Measurements from ENCODE around the gene C19orf33.

The C19orf33 gene

DNA sequence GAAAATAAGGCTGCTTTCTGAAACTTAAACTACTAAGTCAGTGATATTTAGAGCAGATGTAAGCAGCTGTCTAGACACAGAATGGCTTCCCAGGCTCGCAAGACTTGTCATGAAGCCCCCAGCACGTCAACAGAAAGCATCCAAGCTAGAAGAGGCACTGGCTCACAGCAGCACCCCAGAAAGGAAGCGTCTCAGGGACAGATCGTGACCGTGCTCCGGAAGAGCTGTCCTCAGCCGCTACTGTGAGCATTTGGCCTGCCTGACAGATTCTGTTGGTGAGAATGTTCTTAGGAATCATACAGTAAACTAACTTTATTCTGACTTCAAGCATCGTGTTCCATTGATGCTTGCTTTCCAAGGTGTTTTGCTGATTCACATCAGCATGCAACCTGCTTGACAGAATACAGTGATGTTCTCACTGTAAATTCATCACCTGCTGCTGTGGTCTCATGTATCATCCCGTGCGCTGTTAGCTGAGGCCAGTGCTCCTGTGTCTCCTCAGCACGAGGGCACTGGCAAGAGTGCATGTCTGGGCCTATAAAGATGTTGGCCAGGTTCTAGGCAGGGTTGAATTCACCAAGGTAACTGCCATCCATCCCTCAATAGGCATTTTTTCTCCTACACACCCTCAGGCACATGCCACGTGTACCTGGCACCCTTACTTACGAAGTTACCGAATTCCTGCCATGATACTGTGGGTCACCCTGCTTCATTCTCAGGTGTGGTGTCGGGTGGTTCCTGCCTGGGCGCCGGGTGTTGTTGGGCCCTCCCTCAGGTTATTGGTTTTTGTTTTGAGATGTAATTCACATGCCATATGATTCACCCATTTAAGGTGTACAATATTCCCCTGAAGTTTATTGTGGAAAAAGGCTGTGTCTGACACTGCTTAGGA lies 23.8 kb upstream of the C19orf33 start:
- no peak for DNase-seq

DNA sequence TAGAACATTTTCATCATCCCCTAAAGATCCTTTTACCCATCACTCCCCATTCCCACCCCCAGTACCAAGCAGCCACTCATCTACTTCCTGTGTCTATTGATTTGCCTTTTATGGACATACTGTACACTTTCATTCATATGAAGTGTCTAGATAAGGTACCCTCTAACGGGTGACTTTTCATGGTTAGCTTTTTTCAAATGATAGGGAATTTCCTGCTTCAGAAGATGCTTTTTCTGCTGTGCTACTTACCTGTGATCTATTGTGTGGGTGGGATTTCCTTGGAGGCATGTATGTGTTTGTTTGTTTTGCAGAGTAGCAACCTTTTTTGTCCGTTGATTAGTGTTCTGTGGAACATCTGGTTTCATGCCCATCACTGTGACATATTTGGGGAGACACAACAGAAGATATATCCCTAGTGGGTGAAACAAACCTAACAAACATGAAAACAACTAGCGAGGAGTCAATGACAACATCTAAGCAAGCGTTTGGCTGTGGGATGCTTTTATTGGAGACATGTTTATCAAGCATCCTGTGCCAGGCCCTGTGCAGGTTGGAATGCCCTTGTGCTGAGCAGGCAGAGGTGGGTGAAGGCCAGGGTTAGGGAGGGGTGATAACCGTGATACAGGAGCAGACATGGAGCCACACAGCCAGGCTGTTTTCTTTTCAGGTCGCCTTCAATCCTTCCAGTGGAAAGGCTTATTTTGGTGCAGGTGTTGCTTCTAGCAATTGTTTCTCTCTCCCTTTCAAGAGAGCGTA lies 22.1 kb upstream of the C19orf33 start:
- no peak for DNase-seq

DNA sequence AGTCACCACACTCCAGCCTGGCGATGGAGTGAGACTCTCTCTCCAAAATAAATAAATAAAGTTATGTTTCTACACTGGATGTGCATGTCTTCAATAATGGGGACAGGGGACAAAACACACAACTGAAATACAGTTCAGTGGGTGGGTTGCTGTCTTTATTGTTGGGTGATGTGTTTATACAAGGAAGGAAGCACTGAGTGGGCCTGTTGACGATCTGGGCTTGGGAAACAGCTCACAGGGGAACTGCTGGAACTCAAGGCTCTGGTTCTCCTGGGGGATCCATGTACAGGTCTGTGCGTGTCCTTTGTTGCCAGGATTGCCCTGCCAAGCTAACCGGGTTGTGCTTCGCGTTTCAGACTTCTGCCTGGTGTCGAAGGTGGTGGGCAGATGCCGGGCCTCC lies 20.8 kb upstream of the C19orf33 start:
- no peak for DNase-seq

DNA sequence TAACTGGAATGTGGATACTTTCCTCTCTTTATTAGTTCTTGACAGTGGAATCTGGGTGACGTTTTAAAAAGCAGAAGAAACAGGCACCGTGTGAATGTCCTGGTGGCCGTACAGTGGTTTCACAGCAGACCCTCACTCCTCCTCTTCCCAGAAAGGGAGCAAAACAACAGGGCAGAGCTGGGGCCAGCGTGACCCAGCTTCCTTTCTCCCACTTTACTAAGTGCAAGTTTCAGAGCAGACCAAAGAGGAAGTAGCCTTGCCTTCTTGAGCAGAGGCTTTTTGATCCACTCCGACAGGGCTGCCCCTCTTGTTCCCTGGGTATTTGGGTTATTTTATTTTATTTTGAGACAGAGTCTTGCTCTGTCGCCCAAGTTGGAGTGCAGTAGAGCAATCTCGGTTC lies 19.6 kb upstream of the C19orf33 start:
- DNase-seq = no peak

DNA sequence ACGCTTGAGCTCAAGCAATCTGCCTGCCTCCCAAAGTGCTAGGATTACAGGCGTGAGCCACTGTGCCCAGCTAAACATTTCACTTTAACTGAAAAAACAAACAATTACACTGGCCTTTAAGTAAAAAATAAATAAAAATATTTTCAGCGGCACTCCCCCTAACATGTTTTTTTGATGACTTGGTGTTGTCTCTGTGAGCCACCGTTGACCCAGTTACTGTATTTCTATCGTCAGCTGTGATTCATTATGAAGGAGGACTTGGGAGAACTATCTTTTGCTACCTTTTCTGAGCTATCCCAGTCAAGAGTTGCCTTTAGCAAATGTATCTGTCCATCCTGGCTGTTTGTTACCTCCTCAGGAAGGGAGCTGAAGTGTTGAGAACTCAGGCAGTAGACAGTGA lies 18.5 kb upstream of the C19orf33 start:
- DNase-seq = no peak

DNA sequence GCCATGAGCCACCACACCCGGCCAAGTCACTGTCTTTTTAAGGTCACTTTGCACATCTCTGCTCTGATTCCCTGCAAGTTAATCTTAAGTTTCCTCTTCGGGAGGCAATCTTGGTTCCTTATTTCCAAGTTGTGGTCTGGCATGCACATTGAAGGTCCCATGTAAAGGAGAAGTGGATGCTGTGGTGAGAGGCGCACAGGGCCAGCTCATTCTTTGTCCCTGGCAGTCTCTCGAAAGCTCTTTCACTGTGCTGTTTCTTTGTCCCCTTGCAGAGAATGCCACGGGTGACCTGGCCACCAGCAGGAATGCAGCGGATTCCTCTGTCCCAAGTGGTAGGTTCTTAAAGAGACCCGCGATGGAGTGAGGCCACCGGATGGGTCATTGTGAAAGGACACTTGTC lies 16.4 kb upstream of the C19orf33 start:
- DNase-seq = no peak

DNA sequence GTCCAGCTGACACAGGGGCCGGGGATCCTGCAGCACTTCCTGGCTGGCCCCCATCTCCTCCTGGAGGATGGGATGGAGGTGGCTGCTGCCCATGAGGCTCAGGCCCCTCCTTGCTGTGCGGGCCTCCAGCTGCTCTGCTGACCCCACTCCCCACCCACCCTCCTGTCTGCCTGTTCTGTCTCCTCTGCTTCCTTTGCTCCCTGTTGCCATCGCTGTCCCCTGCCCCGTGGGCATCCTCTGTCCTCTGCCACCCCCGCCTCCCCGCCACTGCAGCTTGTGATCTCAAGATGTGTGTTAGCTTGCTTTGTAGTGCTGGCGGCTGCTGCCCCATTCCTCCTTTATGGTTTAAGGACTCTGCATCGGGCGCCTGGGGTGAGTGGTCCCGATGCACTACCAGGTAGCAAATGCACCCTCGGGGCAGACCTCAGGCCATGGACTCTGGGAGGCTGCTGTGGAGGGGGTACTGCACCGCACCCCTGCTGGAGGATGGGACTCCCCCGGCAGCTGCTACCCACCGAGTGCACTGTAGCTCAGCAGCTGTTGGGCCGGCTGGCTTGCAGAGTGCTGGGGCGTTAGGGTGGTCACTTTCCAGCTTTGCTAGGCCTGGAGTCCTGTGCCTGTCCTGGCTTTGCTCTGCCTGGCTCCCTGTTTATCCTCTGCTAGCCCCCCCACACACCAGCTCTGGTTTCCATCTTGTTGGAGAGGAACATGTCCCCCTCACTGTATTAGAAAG lies 15.8 kb upstream of the C19orf33 start:
- no peak for DNase-seq

DNA sequence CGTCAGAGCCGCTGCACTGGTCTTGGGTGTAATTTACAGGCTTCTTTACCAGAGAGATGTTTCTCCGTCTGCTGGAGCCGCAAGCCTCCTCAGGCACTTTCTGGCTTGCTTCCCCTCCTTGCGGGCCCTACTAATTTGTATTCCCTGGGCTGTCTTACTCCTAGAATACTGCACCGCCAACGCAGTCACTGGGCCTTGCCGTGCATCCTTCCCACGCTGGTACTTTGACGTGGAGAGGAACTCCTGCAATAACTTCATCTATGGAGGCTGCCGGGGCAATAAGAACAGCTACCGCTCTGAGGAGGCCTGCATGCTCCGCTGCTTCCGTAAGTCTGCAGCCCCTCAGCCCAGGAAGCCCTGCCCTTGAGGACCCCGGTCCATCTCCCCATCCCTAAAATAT lies 14.1 kb upstream of the C19orf33 start:
- no peak for DNase-seq

DNA sequence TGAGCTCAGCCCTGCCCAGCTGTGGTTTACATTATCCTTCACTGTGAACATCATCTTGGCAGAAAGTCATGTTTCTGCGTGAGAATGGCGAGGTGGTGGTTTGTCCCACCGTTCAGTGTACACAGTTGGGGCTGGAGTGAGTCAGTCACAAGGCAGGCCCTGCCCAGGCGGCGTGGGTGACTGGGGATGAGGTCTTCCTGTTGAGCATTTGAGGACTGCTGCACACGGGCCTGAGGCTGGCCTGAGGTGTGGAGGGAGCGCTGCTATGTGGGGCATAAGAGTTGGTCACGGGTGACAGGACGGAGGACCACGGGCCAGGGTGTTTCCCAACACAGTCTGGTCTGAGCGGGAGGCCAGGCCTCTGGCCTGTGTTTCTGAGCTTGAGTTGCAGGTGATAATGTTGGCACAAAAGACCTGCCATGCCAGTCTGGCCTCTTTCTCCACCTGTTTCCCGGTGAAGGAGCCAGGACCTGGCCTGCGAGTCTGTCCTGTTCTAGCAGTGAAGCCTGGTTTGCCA lies 13.4 kb upstream of the C19orf33 start:
- no peak for DNase-seq

DNA sequence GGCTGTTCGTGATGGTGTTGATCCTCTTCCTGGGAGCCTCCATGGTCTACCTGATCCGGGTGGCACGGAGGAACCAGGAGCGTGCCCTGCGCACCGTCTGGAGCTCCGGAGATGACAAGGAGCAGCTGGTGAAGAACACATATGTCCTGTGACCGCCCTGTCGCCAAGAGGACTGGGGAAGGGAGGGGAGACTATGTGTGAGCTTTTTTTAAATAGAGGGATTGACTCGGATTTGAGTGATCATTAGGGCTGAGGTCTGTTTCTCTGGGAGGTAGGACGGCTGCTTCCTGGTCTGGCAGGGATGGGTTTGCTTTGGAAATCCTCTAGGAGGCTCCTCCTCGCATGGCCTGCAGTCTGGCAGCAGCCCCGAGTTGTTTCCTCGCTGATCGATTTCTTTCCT lies 12.2 kb upstream of the C19orf33 start:
- no peak for DNase-seq

DNA sequence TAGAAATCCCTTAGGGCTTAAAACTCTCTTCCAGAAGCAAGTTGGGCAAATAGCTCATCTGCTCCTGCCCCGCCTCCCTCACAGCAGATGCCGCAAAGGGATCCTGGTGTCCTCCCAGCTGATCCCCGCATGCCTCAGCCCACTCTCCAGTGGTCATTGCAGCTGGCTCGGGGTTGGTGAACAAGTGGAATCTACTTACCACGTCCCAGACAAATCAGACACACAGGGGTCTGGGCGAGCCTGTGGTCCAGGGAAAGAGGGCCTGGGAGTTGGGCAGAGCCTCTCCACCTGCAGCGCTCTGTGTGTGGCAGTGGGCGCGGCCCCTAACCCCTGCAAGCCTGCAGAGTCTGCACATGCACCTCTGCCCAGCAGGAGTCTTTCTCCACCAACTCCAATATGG lies 10.8 kb upstream of the C19orf33 start:
- DNase-seq = no peak

DNA sequence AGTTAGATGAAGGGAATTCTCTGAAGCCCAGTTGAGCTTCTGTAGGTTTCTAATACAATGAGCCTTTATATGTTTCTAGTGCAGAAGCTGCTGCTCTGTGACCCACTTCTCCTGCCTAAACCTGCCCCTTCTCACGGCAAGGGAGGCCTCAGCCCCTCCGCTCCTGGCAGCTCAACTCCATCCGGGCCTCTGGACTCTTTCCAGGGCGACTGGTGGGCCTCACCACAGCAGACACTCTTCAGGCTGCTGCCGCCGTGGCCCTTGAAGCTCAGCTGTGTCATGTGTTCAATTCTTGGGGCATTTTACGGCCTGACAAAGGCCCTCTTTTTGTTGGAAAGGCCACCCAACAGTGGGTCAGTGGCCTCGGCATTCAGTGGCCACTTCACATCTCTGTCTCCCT lies 10.0 kb upstream of the C19orf33 start:
- DNase-seq = no peak

DNA sequence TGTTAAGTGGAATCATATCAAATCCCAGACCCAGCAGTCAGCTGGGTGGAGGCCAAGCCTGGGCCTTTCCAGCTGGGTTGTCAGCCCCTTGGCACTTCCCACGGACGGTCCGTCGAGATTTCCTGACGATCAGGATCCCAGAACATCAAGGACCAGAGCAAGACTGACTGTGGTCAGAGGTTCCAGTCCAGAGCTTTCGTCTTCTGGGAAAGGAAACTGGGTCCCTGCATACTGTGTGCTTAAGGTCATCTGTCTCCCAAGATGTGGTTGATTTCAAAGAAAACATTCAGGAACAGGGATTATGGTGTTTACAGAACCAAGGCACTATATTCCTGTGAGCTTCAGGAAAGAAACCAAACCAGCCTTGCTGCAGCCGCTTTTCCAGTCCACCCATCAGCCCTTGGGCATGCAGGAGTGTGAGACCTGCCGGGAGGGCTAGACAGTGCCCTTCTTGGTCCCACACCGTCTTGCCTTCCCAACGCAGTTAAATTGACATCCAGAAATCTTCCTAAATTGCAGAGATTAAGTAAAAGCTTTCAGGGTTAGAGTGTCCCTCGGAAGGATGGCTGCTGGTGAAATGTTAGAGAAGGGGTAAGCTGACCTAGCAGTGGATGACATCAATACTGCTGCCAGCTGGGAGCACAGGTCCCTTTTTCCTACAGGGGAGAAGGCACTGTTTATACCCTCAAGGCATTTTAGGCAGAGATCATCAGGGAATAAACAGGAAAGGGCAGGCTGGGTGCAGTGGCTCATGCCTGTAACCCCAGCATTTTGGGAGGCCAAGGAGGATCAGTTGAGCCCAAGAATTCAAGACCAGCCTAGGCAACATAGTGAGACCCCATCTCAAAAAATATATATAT lies 5.0 kb upstream of the C19orf33 start:
- DNase-seq = no peak

DNA sequence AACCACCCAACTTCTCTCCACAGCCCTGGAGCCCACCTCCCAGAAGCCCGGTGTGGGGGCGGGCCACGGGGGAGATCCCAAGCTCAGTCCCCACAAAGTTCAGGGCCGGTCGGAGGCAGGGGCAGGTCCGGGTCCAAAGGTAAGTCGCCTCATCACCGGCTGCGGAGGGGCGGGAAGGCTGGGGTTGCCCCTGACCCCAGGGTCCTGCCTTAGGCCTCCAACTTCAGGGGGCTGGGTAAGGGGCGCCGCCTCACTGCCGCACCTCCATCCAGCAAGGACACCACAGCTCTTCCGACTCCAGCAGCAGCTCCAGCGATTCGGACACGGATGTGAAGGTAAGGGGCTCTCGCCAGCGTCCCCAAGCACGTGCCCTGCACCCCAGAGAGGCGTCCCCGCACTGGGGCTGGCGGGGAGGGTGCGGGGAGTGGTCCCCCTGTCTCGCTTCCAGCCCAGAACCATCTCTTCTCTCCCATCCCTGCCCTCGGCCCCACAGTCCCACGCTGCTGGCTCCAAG lies 358 bp downstream of the C19orf33 start:
- DNase-seq = no peak

DNA sequence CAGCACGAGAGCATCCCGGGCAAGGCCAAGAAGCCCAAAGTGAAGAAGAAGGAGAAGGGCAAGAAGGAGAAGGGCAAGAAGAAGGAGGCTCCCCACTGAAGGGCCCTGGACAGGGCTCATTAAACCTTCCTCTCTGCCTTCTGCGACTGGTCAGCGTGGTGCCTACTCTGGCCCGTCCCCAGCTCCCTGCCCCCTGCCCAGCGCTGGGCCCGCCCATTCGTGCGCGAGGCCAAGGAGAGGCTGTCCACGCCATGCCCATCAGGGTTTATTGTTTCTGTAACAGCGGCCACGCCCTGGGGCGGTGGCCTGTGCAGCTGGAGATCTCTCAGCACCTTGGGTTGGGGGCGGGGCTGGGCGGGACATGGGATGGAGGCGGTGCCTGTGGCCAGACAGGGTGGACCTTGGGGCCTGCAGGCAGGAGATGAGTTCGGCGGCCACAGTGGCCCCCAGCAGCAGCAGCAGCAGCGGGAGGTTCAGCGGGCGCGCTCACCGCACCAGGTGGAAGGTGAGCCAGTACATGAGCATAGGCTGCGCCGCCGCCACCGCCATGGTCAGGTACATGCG lies 897 bp downstream of the C19orf33 start:
- no peak for DNase-seq

DNA sequence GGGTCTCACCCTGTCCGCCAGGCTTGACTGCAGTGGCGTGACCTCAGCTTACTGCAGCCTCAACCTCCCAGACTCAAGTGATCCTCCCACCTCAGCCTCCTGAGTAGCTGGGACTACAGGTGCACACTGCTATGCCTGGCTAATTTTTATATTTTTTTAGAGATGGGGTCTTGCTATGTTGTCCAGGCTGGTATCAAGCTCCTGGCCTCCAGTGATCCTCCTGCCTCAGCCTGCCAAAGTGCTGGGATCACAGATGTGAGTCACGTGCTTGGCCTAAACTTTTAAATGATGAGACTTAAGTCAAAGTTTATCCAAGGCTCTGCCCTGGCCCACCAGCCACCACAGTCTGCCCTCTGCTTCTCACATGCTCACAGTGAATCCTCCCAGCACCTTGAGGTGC lies 2.2 kb downstream of the C19orf33 start:
- DNase-seq = no peak

DNA sequence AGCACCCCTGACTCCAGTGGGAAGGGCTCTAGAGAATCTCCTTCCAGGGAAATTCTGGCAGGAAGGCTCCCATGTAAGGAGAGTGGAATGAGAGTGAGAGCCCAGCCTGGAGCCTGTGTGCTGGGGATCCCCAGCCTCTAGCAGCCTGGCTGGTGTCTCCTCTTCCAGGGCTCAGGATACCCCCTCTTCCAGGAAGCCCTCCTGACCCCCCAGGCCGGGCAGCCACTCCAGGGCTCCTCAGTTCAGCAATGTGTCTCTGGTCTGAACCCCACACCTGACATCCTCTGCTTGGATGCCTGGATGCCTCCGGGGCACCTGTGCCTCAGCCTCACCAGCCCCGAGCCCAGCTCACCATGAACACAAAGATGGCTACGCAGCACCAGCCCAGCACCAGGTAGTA lies 3.0 kb downstream of the C19orf33 start:
- DNase-seq = no peak

DNA sequence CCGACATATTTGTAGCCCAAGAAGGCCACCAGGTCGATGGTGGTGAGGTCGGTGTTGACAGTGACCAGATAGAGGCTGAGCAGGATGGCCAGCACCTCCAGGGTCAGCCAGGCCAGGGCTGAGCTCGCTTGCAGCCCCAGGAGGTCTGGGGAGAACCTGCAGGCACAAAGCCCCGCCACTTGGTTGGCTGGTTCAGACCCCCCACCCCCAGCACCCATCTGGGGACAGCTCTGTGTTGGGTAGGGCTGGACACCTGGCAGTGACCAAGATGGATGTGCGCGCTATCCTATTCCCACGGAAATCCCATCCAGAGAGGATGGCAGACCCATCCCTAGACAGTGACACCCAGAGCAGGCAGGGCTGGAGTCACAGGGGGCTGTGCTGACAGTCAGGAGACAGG lies 3.5 kb downstream of the C19orf33 start:
- DNase-seq = no peak

DNA sequence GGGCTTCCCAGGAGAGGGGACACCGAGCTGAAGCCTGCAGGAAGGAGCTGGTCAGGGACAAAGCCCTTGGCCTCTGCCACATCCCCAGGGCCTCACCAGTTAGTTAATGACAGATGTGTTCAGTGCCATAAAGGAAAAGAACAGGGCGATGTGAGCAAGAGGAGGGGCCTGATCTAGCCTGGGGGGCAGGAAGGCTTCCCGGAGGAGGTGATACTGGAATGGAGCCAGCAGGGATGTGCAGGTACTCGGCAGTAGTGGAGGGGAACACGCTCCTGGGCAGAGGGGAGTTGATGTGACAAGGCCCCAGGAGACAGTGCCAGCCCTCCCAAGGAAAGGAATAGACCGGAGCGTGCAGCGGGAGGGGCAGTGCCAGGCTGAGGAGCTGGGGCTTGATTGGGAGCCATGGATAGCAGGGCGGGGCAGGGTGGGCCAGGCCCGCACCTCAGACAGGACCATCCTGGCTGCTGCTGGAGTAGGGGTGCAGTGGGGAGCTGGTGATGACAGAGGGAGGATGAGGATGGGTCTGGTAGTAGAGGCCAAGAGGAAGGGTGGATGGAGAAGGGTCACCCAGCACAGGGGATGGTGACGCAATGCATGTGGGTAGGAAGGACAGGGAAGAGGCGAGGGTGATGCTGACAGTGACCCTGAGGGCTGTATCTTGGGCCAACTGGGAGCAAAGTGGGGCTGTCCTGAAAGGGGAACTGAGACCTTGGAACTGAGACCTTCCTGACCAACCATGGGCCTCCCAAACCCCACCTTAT lies 4.1 kb downstream of the C19orf33 start:
- no peak for DNase-seq

DNA sequence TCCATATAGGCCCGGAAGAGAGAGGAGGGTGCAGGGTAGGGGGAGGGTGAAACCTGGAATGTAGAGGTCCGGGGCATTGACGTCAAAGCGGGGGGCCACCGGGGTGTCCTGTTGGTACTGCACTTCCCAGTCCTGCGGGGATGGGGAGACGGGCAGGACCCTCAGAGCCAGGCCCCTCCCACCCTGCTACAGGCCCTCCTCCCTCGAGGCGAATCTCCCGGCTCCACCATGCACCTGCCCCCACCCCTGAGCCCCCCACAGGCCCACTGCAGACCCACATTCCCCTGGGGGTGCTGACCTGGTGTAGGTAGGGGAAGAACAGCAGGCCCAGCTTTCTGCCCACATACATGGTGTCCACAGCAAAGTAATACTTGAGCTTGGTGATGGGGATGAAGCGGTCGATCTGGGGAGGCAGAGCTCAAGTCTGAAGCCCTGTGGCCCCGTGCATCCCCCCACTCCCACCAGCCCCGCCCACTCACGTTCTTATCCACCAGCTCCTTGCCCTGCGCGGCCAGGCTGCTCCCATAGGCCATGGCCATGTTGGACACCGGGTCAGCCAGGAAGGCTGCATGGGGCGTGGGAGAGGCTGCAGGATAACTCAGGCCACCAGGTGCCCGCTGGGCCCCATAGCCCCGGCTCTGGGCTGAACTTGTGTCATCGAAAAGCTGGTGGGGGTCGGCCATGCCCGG lies 5.0 kb downstream of the C19orf33 start:
- no peak for DNase-seq
